K562 (cell line): ENCODE data around the gene NINL. TPM values are rescaled to one million over a fixed set of nuclear protein-coding genes. Genes with fewer than 3 reads are reported as not detected.

Experiments used
- BRD9 ChIP-seq: fragments of 450-650 bp; IDR thresholded peaks from 2 replicates; pipeline ENCODE4 v1.6.1; 2018; ENCODE audit warnings: low read depth; ENCODE audit not compliant: partially characterized antibody
- CHD4 ChIP-seq: fragments of 200-600 bp; sonication (generic); IDR thresholded peaks from 3 replicates; pipeline ENCODE4 v1.6.1; 2012; ENCODE audit warnings: low read depth, mild to moderate bottlenecking, mixed read lengths, low read length, inconsistent platforms; ENCODE audit not compliant: insufficient read depth, insufficient replicate concordance, poor library complexity, severe bottlenecking
- FOXJ3 ChIP-seq: sonication (generic); formaldehyde crosslinking; IDR thresholded peaks from 2 replicates; pipeline ENCODE4 v1.4.0; 2020; ENCODE audit warnings: mild to moderate bottlenecking, missing genetic modification reagents
- GTF2A2 ChIP-seq: IDR thresholded peaks from 2 replicates; pipeline ENCODE4 v1.6.1; 2016; ENCODE audit warnings: mild to moderate bottlenecking, missing genetic modification characterization, missing compliant biosample characterization
- GTF2F1 ChIP-seq: IDR thresholded peaks from 2 replicates; pipeline ENCODE4 v1.6.1; 2011; ENCODE audit warnings: low read depth, low read length, improper control_type of control experiment
- IRF1 ChIP-seq: sonication (generic); formaldehyde crosslinking; IDR thresholded peaks from 2 replicates; pipeline ENCODE4 v1.8.0; 2022; ENCODE audit warnings: missing genetic modification reagents, mild to moderate bottlenecking, borderline replicate concordance
- KAT8 ChIP-seq: fragments of 450-650 bp; IDR thresholded peaks from 2 replicates; pipeline ENCODE4 v1.6.1; 2016; ENCODE audit warnings: low read depth, mild to moderate bottlenecking
- MBD2 ChIP-seq: sonication (generic); IDR thresholded peaks from 2 replicates; pipeline ENCODE4 v1.6.1; 2016; ENCODE audit warnings: low read depth, borderline replicate concordance
- NCOA6 ChIP-seq: fragments of 450-650 bp; IDR thresholded peaks from 2 replicates; pipeline ENCODE4 v1.6.1; 2017; ENCODE audit warnings: mild to moderate bottlenecking
- PHF21A ChIP-seq: fragments of 450-650 bp; IDR thresholded peaks from 2 replicates; pipeline ENCODE4 v1.6.1; 2017; ENCODE audit warnings: low read depth, borderline replicate concordance
- SRSF9 ChIP-seq: fragments of 200-400 bp; formaldehyde crosslinking; IDR thresholded peaks from 2 replicates; pipeline ENCODE4 v1.6.1; 2017; ENCODE audit warnings: low read depth, low read length, borderline replicate concordance
- TFAM ChIP-seq: fragments of 250-450 bp; sonication (Bioruptor Pico); conservative IDR thresholded peaks from 2 replicates; pipeline ENCODE4 v1.5.0; 2021; ENCODE audit warnings: mild to moderate bottlenecking, moderate library complexity
- ZBTB49 ChIP-seq: sonication (generic); formaldehyde crosslinking; IDR thresholded peaks from 2 replicates; pipeline ENCODE4 v1.8.0; 2022; ENCODE audit warnings: missing genetic modification reagents, mild to moderate bottlenecking, borderline replicate concordance
- ZNF224 ChIP-seq: sonication (generic); formaldehyde crosslinking; IDR thresholded peaks from 2 replicates; pipeline ENCODE4 v1.8.0; 2022; ENCODE audit warnings: mild to moderate bottlenecking, missing genetic modification reagents
- ZNF239 ChIP-seq: fragments of 250-450 bp; sonication (Bioruptor Pico); IDR thresholded peaks from 2 replicates; pipeline ENCODE4 v1.4.0; 2020; ENCODE audit warnings: mild to moderate bottlenecking
- ZNF444 ChIP-seq: fragments of 250-450 bp; sonication (Bioruptor Pico); IDR thresholded peaks from 2 replicates; pipeline ENCODE4 v1.4.0; 2020; ENCODE audit warnings: mild to moderate bottlenecking, moderate library complexity
- ZNF449 ChIP-seq: fragments of 250-450 bp; sonication (Bioruptor Pico); IDR thresholded peaks from 2 replicates; pipeline ENCODE4 v1.8.0; 2022; ENCODE audit warnings: moderate library complexity, mild to moderate bottlenecking, inconsistent platforms
- polyA plus RNA-seq, 8 experiments: library from polyadenylated mRNA; depleted of rRNA in 4 of 8; stranded (reverse) in 5 of 8; unstranded in 3 of 8; fragments of >200 nt; fragmentation: Nextera tagmentation in 2 of 8; fragmentation: Illumina TruSeq in 1 of 8; extraction: Ambion mirVana in 2 of 8; extraction: Trizol in 1 of 8; gene quantifications; 2 replicates each; pipeline versions ENCODE4 v1.2.1 to v1.2.3, GENCODE V29; 2011 to 2014; ENCODE audit warnings: inconsistent platforms in 1 of 8, missing spikeins in 1 of 8
- total RNA-seq, 7 experiments: library from RNA; depleted of rRNA in 6 of 7; stranded (reverse); fragments of >200 nt in 6 of 7; fragmentation: Illumina TruSeq in 2 of 7; extraction: Trizol in 2 of 7; gene quantifications; 2 replicates each; pipeline versions ENCODE4 v1.2.1 to v1.2.3, GENCODE V29; 2011 to 2021; ENCODE audit warnings: low replicate concordance in 1 of 7
- TF ChIP-seq, protein P1 (sequence below), 2 experiments: fragments of 450-650 bp; IDR thresholded peaks; 2 replicates each; pipeline ENCODE4 v1.6.1; 2016
- TF ChIP-seq, protein P2 (sequence below), 2 experiments: fragments of 250-450 bp in 1 of 2; fragments of 450-650 bp in 1 of 2; sonication (Bioruptor Pico) in 1 of 2; IDR thresholded peaks; 2 replicates each; pipeline versions ENCODE4 v1.6.1 to v1.8.0; 2016 to 2021; ENCODE audit warnings: mild to moderate bottlenecking in 2 of 2, moderate library complexity in 2 of 2, missing compliant biosample characterization in 1 of 2, missing genetic modification characterization in 1 of 2

The NINL gene
- total and polyA plus RNA-seq, 9 of the 15 experiments (the other 6 are each of a cell fraction or from before 2014, with no cell fraction given) = 0.03 to 0.22 (median 0.05) TPM; not detected in 5

DNA sequence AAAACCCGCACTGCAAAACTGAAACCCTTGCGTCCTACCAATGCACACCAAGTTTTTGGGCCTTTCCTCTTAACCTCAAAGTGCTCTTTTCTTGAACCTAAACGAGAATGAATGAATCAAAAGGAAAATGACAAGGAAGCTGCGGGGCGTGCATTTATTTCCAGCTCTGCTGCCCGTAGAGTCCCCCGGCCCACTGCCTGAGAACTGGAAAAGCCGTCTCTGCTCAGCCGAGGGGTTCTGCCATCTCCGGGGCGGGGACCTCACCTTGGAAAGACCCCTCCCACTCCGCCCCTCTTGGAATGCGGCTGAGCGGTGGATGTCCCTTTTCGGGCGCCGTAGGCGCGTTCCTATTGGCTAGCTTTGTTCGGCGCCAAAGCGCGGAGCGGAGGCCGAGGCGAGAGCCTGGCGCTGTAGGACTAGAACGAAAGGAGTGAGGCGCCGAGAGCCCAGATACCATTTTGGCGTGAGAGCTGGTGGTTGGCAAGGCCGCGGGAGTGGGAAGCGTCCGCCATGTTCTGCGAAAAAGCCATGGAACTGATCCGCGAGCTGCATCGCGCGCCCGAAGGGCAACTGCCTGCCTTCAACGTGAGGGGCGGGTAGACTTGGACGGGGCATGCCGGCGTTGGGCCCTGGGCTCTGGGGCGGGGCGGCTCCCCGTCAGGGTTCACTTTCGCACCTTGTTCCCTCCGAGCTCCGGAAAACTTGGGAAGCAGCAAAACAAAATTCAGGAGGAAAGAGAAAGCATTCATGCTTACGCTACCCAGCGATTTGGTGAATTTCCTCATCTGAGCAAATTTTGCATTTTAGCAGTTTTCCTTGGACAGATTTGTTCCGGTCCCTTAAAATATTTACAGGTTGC lies 177.8 kb downstream of the NINL start, which contains the start of gene GINS1 (continued):
- TF ChIP-seq ZNF449 (CRISPR knock-in tag) (no peak), ZNF444 (no peak), GTF2A2 (no peak), GTF2F1 (no peak), ZNF239 (no peak), NCOA6 (no peak), ZNF224 (CRISPR knock-in tag) (no peak), TFAM (CRISPR knock-in tag) (no peak), ZBTB49 (no peak), IRF1 (CRISPR knock-in tag) (no peak), MBD2 (0 out of 2 replicates have a peak, but pooled peaks have one; percentile 33), BRD9 (no peak), SRSF9 (no peak), KAT8 (no peak), FOXJ3 (CRISPR knock-in tag) (no peak), CHD4 (no peak), PHF21A (no peak)
- TF ChIP-seq, protein P1, sequence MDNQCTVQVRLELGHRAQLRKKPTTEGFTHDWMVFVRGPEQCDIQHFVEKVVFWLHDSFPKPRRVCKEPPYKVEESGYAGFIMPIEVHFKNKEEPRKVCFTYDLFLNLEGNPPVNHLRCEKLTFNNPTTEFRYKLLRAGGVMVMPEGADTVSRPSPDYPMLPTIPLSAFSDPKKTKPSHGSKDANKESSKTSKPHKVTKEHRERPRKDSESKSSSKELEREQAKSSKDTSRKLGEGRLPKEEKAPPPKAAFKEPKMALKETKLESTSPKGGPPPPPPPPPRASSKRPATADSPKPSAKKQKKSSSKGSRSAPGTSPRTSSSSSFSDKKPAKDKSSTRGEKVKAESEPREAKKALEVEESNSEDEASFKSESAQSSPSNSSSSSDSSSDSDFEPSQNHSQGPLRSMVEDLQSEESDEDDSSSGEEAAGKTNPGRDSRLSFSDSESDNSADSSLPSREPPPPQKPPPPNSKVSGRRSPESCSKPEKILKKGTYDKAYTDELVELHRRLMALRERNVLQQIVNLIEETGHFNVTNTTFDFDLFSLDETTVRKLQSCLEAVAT (IDR thresholded peaks at IDR 0.05) = 0 out of 4 replicates have a peak, but pooled peaks of 1 of the 2 experiments have one; percentile 41
- TF ChIP-seq, protein P2, sequence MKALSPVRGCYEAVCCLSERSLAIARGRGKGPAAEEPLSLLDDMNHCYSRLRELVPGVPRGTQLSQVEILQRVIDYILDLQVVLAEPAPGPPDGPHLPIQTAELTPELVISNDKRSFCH (CRISPR knock-in tag; IDR thresholded peaks at IDR 0.05) = no peak
- TF ChIP-seq, protein P2 (tag; IDR thresholded peaks at IDR 0.05) = no peak
